ENCODE results near the gene STAT2.
"Not testable (repeated sequence)": the region's sequence is repeated elsewhere in the genome, so short reads cannot be mapped to it uniquely, and the experiment has no call there.

STAT2 gene

GRCh38 chr12:56359851-56360767, at the start of gene STAT2:
TSS of gene STAT2 (minus strand) at chr12:56360107. CDS start at chr12:56356571, 3,536 bp downstream.
- peak; percentile 99 for DNase-seq (ENCODE audit: low read depth)

- no peak for DNase-seq (ENCODE audit: low read depth)
Measured at GRCh38 chr12:56408799-56409417, 49.0 kb upstream of the STAT2 start.

GRCh38 chr12:56404227-56404626, 44.3 kb upstream of the STAT2 start:
- DNase-seq (ENCODE audit: low read depth), result not testable (repeated sequence)

GRCh38 chr12:56401612-56402011, 41.7 kb upstream of the STAT2 start:
- not testable (repeated sequence) for DNase-seq (ENCODE audit: low read depth)

GRCh38 chr12:56401125-56401524, 41.2 kb upstream of the STAT2 start:
- DNase-seq (ENCODE audit: low read depth), result not testable (repeated sequence)

- DNase-seq (ENCODE audit: low read depth), result not testable (repeated sequence)
Measured at GRCh38 chr12:56399466-56399865, 39.6 kb upstream of the STAT2 start.

GRCh38 chr12:56398324-56398723, 38.4 kb upstream of the STAT2 start:
- DNase-seq (ENCODE audit: low read depth), result no peak

- DNase-seq (ENCODE audit: low read depth), result no peak
Measured at GRCh38 chr12:56392331-56392730, 32.4 kb upstream of the STAT2 start.

- no peak for DNase-seq (ENCODE audit: low read depth)
Measured at GRCh38 chr12:56391721-56392120, 31.8 kb upstream of the STAT2 start.

- no peak for DNase-seq (ENCODE audit: low read depth)
Measured at GRCh38 chr12:56389412-56389811, 29.5 kb upstream of the STAT2 start.

- DNase-seq (ENCODE audit: low read depth), result no peak
Measured at GRCh38 chr12:56387152-56387736, 27.3 kb upstream of the STAT2 start.

GRCh38 chr12:56385873-56386272, 26.0 kb upstream of the STAT2 start:
- DNase-seq (ENCODE audit: low read depth), result no peak

- no peak for DNase-seq (ENCODE audit: low read depth)
Measured at GRCh38 chr12:56382611-56383010, 22.7 kb upstream of the STAT2 start.

- DNase-seq (ENCODE audit: low read depth), result no peak
Measured at GRCh38 chr12:56377989-56378316, 18.0 kb upstream of the STAT2 start.

GRCh38 chr12:56377310-56377988, 17.5 kb upstream of the STAT2 start:
- no peak for DNase-seq (ENCODE audit: low read depth)

- no peak for DNase-seq (ENCODE audit: low read depth)
Measured at GRCh38 chr12:56375598-56376434, 15.9 kb upstream of the STAT2 start.

- DNase-seq (ENCODE audit: low read depth), result no peak
Measured at GRCh38 chr12:56374726-56375597, 15.1 kb upstream of the STAT2 start.

- no peak for DNase-seq (ENCODE audit: low read depth)
Measured at GRCh38 chr12:56373515-56373914, 13.6 kb upstream of the STAT2 start.

GRCh38 chr12:56366948-56367347, 7.0 kb upstream of the STAT2 start:
- no peak for DNase-seq (ENCODE audit: low read depth)

All from stimulated activated CD8-positive, alpha-beta memory T cell treated with anti-CD3 and anti-CD28 coated beads, Interleukin-12 subunit alpha, Interleukin-12 subunit beta, amount 100 ng/mL, for 4 hours (primary cell).